Measurements from ENCODE around the gene DENND1C. TPM values are rescaled to one million over a fixed set of nuclear protein-coding genes. Genes with fewer than 3 reads are reported as not detected.

Gene DENND1C
- total RNA-seq, 1 experiment from 2014 or later, result not detected

DNA sequence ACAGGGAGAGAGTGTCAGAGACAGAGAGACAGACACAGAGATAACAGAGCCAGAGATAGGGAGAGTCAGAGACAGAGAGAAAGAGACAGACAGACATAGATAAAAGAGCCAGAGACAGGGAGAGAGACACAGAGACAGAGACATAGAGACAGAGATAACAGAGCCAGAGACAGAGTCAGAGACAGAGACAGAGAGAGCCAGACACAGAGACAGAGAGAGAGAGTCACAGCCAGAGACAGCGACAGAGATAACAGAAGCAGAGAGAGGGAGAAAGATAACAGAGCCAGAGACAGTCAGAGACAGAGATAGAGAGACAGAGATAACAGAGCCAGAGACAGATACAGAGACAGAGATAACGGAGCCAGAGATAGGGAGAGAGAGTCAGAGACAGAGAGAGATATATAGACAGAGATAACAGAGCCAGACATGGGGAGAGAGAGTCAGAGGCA lies 48.4 kb upstream of the DENND1C start:
- POLR2A ChIA-PET (ENCODE audit: unreplicated experiment), result interaction anchor here (0.7 kb wide), 1 partner anchor 943 kb away, joined by 8 read pairs; no protein-coding TSS in a partner anchor
- CTCF ChIA-PET, result interaction anchor here (1.0 kb wide), 1 partner anchor 13 kb away, joined by 4 read pairs; no protein-coding TSS in a partner anchor

GRCh38 chr19:6529351-6529750 lies 47.8 kb upstream of the DENND1C start:
- CTCF ChIA-PET, result no interaction called here
- TF ChIP-seq EZH2phosphoT487 (IDR thresholded peaks at IDR 0.05; ENCODE audit: borderline replicate concordance, low read length), result no peak
- TF ChIP-seq, protein P1, sequence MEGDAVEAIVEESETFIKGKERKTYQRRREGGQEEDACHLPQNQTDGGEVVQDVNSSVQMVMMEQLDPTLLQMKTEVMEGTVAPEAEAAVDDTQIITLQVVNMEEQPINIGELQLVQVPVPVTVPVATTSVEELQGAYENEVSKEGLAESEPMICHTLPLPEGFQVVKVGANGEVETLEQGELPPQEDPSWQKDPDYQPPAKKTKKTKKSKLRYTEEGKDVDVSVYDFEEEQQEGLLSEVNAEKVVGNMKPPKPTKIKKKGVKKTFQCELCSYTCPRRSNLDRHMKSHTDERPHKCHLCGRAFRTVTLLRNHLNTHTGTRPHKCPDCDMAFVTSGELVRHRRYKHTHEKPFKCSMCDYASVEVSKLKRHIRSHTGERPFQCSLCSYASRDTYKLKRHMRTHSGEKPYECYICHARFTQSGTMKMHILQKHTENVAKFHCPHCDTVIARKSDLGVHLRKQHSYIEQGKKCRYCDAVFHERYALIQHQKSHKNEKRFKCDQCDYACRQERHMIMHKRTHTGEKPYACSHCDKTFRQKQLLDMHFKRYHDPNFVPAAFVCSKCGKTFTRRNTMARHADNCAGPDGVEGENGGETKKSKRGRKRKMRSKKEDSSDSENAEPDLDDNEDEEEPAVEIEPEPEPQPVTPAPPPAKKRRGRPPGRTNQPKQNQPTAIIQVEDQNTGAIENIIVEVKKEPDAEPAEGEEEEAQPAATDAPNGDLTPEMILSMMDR (conservative IDR thresholded peaks at IDR 0.05; ENCODE audit: low read depth, low read length), result no peak
- TF ChIP-seq EZH2 (IDR thresholded peaks at IDR 0.05; ENCODE audit: low read length, unreplicated experiment), result no peak
- 0 out of 2 replicates have a peak, but pooled peaks cover 4% of the 10 kb centered on the region for H3K79me2 ChIP-seq (ENCODE audit: low read length)

More for the DNA sequence above, 48.4 kb upstream of the DENND1C start:
- peak overlapping the region; percentile 92 for H3K4me2 ChIP-seq (ENCODE audit: low read length)
- H3K9ac ChIP-seq (ENCODE audit: low read length), result peak overlapping the region; percentile 79
- H3F3A ChIP-seq (ENCODE audit: low read length, unreplicated experiment), result no peaks in the 10 kb centered on the region
- peak overlapping the region; percentile 81 for H3K4me3 ChIP-seq (ENCODE audit: low read length)
- 0 out of 2 replicates have a peak, but pooled peaks cover 4% of the 10 kb centered on the region for H3K79me2 ChIP-seq (ENCODE audit: low read length)
- no peaks in the 10 kb centered on the region for H3K9me2 ChIP-seq (replicated peaks; ENCODE audit: low read length)
- no TSS peak for BruUV-seq (replicated peaks)
- intact Hi-C loops (cut with micrococcal nuclease), result no loop called here
- H3K27me3 ChIP-seq (ENCODE audit: low read length), result no peaks in the 10 kb centered on the region
- TF ChIP-seq, protein P1 (conservative IDR thresholded peaks at IDR 0.05; ENCODE audit: low read depth, low read length), result no peak
- TF ChIP-seq EZH2phosphoT487 (IDR thresholded peaks at IDR 0.05; ENCODE audit: borderline replicate concordance, low read length) (no peak), EZH2 (IDR thresholded peaks at IDR 0.05; ENCODE audit: low read length, unreplicated experiment) (no peak)
- peak overlapping the region; percentile 91 for H2AFZ ChIP-seq (ENCODE audit: low read length)
- ATAC-seq (no peak), DNase-seq (no peak)
- no peaks in the 10 kb centered on the region for H4K20me1 ChIP-seq (ENCODE audit: low read length)
- H3K9me3 ChIP-seq (ENCODE audit: low read length), result no peaks in the 10 kb centered on the region
- no peaks in the 10 kb centered on the region for H3K36me3 ChIP-seq (ENCODE audit: low read depth, low read length)
- no peak overlapping the region for H3K27ac ChIP-seq (ENCODE audit: low read length)
- H3K4me1 ChIP-seq (ENCODE audit: insufficient read depth, low read length), result peaks cover 24% of the 10 kb centered on the region

DNA sequence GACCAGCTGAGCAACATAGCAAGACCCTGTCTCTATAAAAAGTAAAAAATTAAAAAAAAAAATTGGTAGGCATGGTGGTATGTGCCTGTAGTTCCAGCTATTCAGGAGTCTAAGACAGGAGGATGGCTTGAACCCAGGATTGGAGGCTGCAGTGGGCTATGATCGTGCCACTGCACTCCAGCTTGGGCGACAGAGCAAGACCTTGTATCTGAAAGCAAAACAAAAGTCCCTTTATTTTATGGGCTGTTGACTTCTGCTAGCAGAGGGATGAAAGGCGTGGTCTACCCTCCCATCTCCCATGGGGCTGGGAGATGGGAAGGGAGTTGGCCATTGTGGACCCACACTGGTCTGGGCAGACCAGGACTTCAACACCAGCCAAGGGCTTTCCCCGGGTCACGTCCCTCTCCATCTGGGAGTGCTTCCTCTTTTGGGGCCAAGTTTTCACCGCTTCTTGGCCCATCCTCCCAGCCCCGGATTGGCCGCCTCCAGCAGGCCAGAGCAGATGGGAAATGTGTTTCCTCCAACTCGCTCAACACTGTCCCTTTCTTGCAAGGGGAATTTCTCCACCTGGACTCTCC lies 47.0 kb upstream of the DENND1C start:
- Histone ChIP-seq H3K4me1 (ENCODE audit: insufficient read depth, low read length) (peaks cover 24% of the 10 kb centered on the region), H3K36me3 (ENCODE audit: low read depth, low read length) (no peaks in the 10 kb centered on the region), H3K4me2 (ENCODE audit: low read length) (no peak overlapping the region), H3K9me3 (ENCODE audit: low read length) (no peaks in the 10 kb centered on the region), H3K4me3 (ENCODE audit: low read length) (no peak overlapping the region), H4K20me1 (ENCODE audit: low read length) (no peaks in the 10 kb centered on the region), H3K79me2 (ENCODE audit: low read length) (0 out of 2 replicates have a peak, but pooled peaks cover 4% of the 10 kb centered on the region), H3F3A (ENCODE audit: low read length, unreplicated experiment) (no peaks in the 10 kb centered on the region), H3K27me3 (ENCODE audit: low read length) (no peaks in the 10 kb centered on the region), H3K9ac (ENCODE audit: low read length) (no peak overlapping the region), H3K9me2 (replicated peaks; ENCODE audit: low read length) (no peaks in the 10 kb centered on the region), H3K27ac (ENCODE audit: low read length) (no peak overlapping the region), H2AFZ (ENCODE audit: low read length) (no peak overlapping the region)
- intact Hi-C loops (cut with micrococcal nuclease), result no loop called here
- ATAC-seq, result no peak
- BruUV-seq (replicated peaks), result no TSS peak
- CTCF ChIA-PET, result no interaction called here
- POLR2A ChIA-PET (ENCODE audit: unreplicated experiment), result no interaction called here
- TF ChIP-seq EZH2phosphoT487 (IDR thresholded peaks at IDR 0.05; ENCODE audit: borderline replicate concordance, low read length) (no peak), EZH2 (IDR thresholded peaks at IDR 0.05; ENCODE audit: low read length, unreplicated experiment) (no peak)
- TF ChIP-seq, protein P1 (conservative IDR thresholded peaks at IDR 0.05; ENCODE audit: low read depth, low read length), result no peak
- DNase-seq, result no peak

More at GRCh38 chr19:6529351-6529750, 47.8 kb upstream of the DENND1C start:
- Histone ChIP-seq H3K4me2 (ENCODE audit: low read length) (no peak overlapping the region), H3K27ac (ENCODE audit: low read length) (no peak overlapping the region), H2AFZ (ENCODE audit: low read length) (no peak overlapping the region), H4K20me1 (ENCODE audit: low read length) (no peaks in the 10 kb centered on the region), H3K4me1 (ENCODE audit: insufficient read depth, low read length) (peaks cover 24% of the 10 kb centered on the region), H3K9ac (ENCODE audit: low read length) (no peak overlapping the region), H3K36me3 (ENCODE audit: low read depth, low read length) (no peaks in the 10 kb centered on the region), H3F3A (ENCODE audit: low read length, unreplicated experiment) (no peaks in the 10 kb centered on the region), H3K27me3 (ENCODE audit: low read length) (no peaks in the 10 kb centered on the region), H3K9me3 (ENCODE audit: low read length) (no peaks in the 10 kb centered on the region), H3K9me2 (replicated peaks; ENCODE audit: low read length) (no peaks in the 10 kb centered on the region), H3K4me3 (ENCODE audit: low read length) (no peak overlapping the region)
- intact Hi-C loops (cut with micrococcal nuclease), result no loop called here
- DNase-seq (no peak), ATAC-seq (no peak)
- POLR2A ChIA-PET (ENCODE audit: unreplicated experiment), result no interaction called here
- BruUV-seq (replicated peaks), result no TSS peak
